Right lung (tissue), 5 donors: ENCODE results near the gene RPL27A. TPM values are rescaled to one million over a fixed set of nuclear protein-coding genes. Genes with fewer than 3 reads are reported as not detected.

Experiments
- DNase-seq, 2 donors: peaks; one replicate each; pipeline ENCODE4 v3.0.0-alpha.2; 2013
- polyA plus RNA-seq, 5 donors: library from polyadenylated mRNA; unstranded; fragments of 120-200 nt; gene quantifications; one replicate each; pipeline versions ENCODE4 v1.2.1 to v1.2.3, GENCODE V29; 2013; ENCODE audit warnings: inconsistent platforms in 1 of 5, low replicate concordance in 1 of 5; ENCODE audit not compliant: insufficient read length in 5 of 5, insufficient read depth in 1 of 5

RPL27A gene
- polyA plus RNA-seq, 5 donors, result 2,576 to 3,406 (median 2,802) TPM

DNA sequence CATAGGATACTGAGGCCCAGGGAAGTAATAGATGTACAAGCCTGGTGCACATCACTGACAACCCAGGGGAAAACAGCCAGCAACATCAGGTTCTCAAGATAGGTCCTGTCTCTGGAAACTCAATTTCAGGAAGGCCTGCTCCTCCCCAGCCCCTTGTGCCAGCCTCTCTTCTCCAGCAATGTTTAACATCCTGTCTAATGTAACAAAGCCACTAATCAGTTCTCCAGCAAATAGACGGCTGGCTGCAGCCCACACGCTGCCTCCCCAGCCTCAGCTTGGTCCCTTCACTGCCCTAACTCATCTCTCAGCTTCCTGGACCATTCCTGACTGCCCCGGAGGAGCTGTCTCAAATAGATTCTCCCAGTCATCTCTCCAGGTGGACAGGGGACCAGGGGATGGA lies 37.8 kb downstream of the RPL27A start:
- no peak for DNase-seq

- DNase-seq, result peak; percentile 75
Observed at GRCh38 chr11:8720868-8721608, 38.4 kb downstream of the RPL27A start.

DNA sequence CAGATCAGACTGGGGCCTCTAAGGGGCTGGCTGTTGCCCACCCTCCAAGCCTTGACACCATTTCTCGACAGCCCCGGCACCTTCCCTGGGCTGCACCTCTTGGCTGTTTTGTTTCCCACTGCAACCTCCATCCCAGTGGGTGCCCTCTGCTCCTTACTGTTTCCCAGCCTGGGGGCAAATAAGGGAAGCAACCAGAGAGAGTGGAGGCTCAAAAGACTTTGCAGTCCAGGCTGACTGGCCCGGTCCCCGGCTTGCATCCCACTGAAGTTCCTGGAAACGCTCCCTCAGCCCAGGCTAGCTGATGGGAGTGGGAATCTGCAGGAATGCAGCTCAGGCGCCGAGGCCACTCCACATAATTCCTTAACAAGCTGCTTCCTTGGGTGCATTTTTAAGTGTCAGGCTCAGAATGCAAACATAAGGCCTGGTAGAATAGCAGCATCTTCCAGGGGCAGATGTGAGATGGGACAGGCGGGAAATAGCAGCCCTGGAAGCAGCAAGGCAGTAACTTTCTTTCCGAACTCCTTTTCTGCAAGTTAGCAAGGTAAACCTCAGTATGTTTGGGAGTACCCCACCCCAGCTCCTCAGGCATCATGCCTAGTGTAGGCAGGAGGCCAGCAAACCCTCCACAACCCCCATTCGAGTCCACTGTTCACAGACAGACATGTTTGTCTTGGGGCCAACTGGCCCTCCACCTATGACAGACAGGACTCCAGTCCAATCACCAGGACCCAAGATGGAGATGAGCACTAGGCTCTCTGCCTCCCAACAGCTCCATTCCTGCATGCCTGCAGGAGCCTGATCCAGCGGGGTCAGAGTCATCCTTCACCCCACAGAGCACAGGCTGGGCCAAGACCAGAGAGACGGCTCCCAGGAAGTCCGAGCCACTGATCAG lies 39.3 kb downstream of the RPL27A start:
- peak in 1 of 2 donors; percentile 35 for DNase-seq

DNA sequence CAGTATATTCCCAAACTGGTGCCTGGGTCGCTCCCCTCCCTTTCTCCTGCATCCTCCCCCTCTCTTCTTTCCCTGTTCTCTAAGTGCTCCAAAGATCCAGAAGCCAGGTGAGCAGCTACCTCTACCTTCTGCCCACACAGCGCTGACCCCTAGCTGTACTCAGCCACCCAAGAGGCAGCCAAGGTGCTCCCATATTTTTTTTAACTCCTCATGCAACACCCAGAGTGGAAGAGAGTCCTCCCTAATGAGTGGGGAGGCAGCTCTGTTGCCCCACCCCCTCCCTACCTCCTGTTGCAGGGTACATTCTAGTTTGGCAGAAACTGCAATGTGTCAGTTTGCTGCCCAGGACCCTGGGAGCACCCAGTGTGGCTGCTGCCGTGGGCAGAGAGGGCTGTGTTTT lies 40.2 kb downstream of the RPL27A start:
- no peak for DNase-seq

DNA sequence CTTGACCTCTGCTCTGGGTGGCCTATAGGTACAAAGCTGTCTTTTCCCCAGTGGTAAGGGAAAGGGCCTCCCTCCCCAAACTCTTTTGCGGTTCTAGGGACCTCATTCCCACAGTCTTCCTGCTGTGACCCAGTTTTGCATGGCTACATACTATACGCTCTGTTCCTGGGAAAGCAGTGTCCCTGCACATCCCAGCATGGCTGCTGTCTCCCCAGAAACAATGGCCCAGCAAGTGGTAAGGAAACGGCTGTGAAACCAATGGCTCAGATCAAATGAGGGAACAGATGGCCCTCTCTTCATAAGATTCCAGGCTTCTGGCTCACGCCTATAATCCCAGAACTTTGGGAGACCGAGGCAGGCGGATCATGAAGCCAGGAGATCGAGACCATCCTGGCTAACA lies 41.1 kb downstream of the RPL27A start:
- DNase-seq, result no peak

GRCh38 chr11:8724682-8725081 lies 42.1 kb downstream of the RPL27A start:
- no peak for DNase-seq

DNA sequence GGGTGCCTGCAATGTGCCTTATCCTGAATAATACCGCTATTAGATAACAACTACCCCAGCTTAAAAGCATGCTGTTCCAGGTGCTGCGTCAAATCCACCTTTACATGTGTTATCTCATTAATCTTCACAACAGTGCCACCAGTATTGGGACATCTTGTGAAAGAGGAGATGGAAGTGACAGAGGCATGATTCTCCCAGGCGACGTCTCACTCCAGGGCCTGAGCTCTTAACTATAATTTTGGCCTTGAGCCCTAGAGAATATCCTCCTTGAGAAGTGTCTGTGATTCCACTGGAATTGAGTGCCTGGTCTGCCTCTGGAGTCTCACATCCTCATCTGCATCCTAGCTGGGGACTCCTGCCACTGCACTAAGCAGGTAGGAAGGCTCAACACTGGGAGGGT lies 43.8 kb downstream of the RPL27A start:
- no peak for DNase-seq

DNA sequence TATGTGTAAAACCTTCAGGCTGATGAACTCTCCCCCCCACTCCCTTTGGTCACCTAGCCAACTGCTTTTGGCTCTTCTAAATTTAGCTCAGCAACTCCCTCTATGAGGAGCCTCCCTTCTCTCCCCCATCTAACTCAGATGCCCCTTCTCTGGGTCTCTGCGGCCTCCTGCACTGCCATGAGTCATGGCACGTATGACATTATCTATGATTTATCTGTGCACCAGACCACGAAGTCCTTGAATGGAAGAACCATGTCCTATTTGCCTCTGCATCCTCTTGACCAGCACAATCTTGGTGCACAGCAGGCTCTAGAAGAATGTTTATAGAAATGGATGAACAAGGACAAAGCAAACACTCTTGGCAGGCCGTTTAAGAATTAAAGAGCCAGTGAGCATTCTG lies 46.0 kb downstream of the RPL27A start:
- DNase-seq, result no peak

GRCh38 chr11:8729067-8729466 lies 46.5 kb downstream of the RPL27A start:
- DNase-seq, result no peak

DNA sequence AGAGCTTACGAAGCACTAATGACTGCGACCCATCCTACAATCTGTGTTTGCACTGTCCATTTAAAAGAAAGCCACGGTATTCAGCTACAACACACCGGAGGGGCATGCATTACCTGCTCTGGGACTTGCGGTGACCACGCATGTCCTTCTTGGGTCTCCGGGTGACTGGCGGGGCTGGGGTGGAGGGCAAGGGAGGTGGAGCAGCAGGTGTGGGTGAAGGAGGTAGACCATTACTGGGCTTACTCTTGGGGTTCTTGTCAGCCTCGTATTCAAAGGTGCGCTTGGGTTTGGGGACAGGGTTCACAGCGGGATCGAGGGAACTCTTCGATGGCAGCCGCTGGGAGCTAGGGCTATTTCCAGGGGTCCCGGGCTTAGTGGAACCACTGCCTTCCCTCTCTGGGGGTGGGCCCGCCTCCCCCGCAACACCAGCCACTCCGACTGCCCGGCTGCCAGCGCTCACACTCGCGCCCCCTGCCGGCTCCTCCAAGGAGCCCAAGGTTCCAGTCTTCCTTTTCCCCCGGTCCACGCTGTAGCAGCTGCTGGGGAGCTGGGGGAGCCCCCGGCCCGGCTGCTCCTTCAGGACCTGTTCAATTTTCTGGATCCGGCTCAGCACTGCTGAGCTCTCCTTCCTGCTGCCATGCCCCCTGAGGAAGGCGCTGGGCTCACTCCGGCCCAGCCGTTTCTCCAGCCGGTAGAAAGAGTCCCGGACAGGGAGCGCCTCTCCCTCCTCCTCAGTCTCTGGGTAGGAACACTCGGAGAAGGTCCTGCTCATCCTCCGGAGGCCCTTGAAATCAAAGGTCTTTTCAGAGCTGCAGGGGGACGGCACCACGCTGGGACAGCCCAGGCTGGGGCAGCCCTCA lies 47.5 kb downstream of the RPL27A start:
- no peak for DNase-seq

DNA sequence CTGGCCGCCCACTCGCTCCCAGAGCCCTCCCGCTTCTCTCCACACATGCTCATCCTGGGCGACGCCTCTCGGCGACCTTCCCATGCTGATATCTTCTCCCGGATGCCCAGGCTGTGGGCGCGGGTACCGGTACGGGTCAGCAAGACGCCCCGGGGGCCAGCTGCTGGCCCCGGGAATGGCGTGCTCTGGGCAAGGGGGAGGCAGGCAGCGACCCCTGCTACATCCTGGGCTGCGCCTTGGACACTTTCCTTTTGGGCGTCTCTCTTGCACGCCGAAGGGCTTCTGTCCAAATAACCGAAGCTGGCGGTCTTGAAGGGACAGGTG lies 48.1 kb downstream of the RPL27A start:
- no peak for DNase-seq

DNA sequence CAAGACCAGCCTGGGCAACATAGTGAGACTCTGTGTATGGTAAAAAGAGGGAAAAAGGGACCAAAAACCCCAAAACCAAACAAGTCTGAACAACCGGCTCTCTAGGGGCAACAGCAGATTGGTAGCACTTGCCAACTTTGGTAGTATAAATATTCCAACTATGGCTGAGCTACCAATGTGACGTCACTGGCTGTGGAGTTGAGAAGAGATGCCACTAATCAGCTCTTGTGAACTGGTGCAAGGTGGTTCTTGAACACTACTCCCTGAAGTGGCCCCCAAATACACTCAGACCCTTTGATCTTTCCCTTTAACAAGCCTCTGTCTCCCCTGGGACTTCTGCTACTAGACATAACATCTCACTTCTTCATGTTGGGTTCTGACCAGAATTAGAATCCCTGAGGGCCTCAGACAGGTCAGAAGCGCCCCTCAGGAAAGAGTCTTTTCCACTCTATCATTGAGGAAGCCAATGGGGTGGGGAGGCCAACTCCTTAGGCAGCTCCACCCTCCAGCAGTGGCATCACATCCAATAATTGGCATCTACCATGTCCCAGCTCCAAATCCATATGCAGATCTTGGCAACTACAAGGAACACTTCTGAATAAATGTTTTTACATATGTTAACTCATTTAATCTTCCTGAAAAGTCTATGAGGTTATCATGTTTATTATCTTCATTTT lies 49.2 kb downstream of the RPL27A start:
- DNase-seq, result no peak

- DNase-seq, result no peak
Observed at GRCh38 chr11:8732324-8732670, 49.7 kb downstream of the RPL27A start.

- DNase-seq, result peak in 1 of 2 donors; percentile 35
Observed at GRCh38 chr11:8732748-8733241, 50.2 kb downstream of the RPL27A start.

GRCh38 chr11:8733852-8734251 lies 51.3 kb downstream of the RPL27A start:
- DNase-seq, result no peak

- no peak for DNase-seq
Observed at GRCh38 chr11:8735094-8735493, 52.5 kb downstream of the RPL27A start.

DNA sequence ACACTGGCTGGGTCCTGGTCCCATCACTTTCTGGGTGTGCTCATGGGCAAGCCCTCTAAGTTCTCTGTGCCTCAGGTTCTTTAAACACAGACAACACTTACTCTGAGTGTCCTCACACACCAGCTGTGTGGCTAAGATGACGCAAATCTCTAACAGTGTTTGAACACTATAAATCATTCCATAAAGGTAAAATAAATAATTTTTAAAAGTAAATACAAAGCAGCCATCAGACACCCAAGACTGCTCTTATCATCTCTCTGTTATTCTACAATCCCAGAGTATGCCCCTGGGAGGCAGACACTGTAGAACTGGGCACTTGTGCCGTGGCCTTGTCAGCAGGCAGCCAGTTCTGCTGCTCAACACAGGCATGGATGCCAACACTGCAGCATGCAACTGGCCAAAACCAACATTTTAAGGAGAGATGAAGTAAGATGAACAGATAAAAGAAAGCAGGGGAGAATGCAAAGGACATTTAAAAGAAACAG lies 56.8 kb downstream of the RPL27A start:
- DNase-seq, result no peak
